H9 (cell line): ENCODE results near the gene PDZD4. TPM values are rescaled to one million over a fixed set of nuclear protein-coding genes. Genes with fewer than 3 reads are reported as not detected.

Experiments
- DNase-seq: peaks from one replicate; pipeline ENCODE4 v3.0.0-alpha.2; 2017
- H2AFZ ChIP-seq: one replicate; pipeline ENCODE4 v1.6.1; 2013; ENCODE audit warnings: mild to moderate bottlenecking, low read length, control low read depth, moderate library complexity
- H2AK5ac ChIP-seq: 2 replicates; pipeline ENCODE4 v1.6.1; 2013; ENCODE audit warnings: low read length, control low read depth, mixed read lengths; ENCODE audit not compliant: insufficient read length
- H2BK120ac ChIP-seq: one replicate; pipeline ENCODE4 v1.6.1; 2013; ENCODE audit warnings: low read depth, mild to moderate bottlenecking, low read length, control low read depth, inconsistent platforms; ENCODE audit not compliant: poor library complexity, severe bottlenecking
- H2BK12ac ChIP-seq: 2 replicates; pipeline ENCODE4 v1.6.1; 2013; ENCODE audit warnings: low read length, control low read depth, mixed read lengths, low read depth; ENCODE audit not compliant: insufficient read length
- H2BK15ac ChIP-seq: 2 replicates; pipeline ENCODE4 v1.6.1; 2013; ENCODE audit warnings: low read depth, low read length, control low read depth
- H2BK20ac ChIP-seq: one replicate; pipeline ENCODE4 v1.6.1; 2013; ENCODE audit warnings: low read depth, mild to moderate bottlenecking, low read length, control low read depth, inconsistent platforms; ENCODE audit not compliant: poor library complexity, severe bottlenecking
- H2BK5ac ChIP-seq: 2 replicates; pipeline ENCODE4 v1.6.1; 2013; ENCODE audit warnings: low read length, control low read depth, mixed read lengths; ENCODE audit not compliant: insufficient read length
- H3K14ac ChIP-seq: 2 replicates; pipeline ENCODE4 v1.6.1; 2013; ENCODE audit warnings: low read length, control low read depth; ENCODE audit not compliant: insufficient read depth
- H3K18ac ChIP-seq: 2 replicates; pipeline ENCODE4 v1.6.1; 2013; ENCODE audit warnings: low read depth, mild to moderate bottlenecking, mixed read lengths, low read length, control low read depth; ENCODE audit not compliant: insufficient read length
- H3K23ac ChIP-seq: 2 replicates; pipeline ENCODE4 v1.6.1; 2013; ENCODE audit warnings: low read length, control low read depth, mixed read lengths, low read depth; ENCODE audit not compliant: insufficient read length
- H3K23me2 ChIP-seq: 2 replicates; pipeline ENCODE4 v1.6.1; 2013; ENCODE audit warnings: low read depth, mild to moderate bottlenecking, mixed read lengths, low read length, control low read depth; ENCODE audit not compliant: insufficient read length, poor library complexity, severe bottlenecking
- H3K27ac ChIP-seq: 2 replicates; pipeline ENCODE4 v1.5.1; 2013; ENCODE audit warnings: low read length, control low read depth, mixed read lengths, low read depth; ENCODE audit not compliant: insufficient read length
- H3K27me3 ChIP-seq: 2 replicates; pipeline ENCODE4 v1.6.1; 2013; ENCODE audit warnings: low read length, control low read depth, inconsistent platforms; ENCODE audit not compliant: insufficient read depth
- H3K4ac ChIP-seq: 2 replicates; pipeline ENCODE4 v1.6.1; 2013; ENCODE audit warnings: low read depth, mild to moderate bottlenecking, control low read depth, inconsistent platforms, low read length, moderate library complexity
- H3K4me1 ChIP-seq: 2 replicates; pipeline ENCODE4 v1.6.1; 2013; ENCODE audit warnings: low read length, control low read depth, inconsistent platforms; ENCODE audit not compliant: insufficient read depth
- H3K4me2 ChIP-seq: 2 replicates; pipeline ENCODE4 v1.6.1; 2013; ENCODE audit warnings: low read length, control low read depth, mixed read lengths; ENCODE audit not compliant: insufficient read length, insufficient read depth
- H3K56ac ChIP-seq: 2 replicates; pipeline ENCODE4 v1.6.1; 2013; ENCODE audit warnings: low read depth, mild to moderate bottlenecking, mixed read lengths, low read length, control low read depth; ENCODE audit not compliant: insufficient read length
- H3K79me1 ChIP-seq: 2 replicates; pipeline ENCODE4 v1.6.1; 2013; ENCODE audit warnings: low read depth, mild to moderate bottlenecking, moderate library complexity, low read length, control low read depth, inconsistent platforms; ENCODE audit not compliant: insufficient read depth, poor library complexity, severe bottlenecking
- H3K79me2 ChIP-seq: 2 replicates; pipeline ENCODE4 v1.6.1; 2013; ENCODE audit warnings: low read length, control low read depth, inconsistent platforms; ENCODE audit not compliant: insufficient read depth
- H3K9ac ChIP-seq: 2 replicates; pipeline ENCODE4 v1.6.1; 2013; ENCODE audit warnings: low read length, control low read depth, mixed read lengths; ENCODE audit not compliant: insufficient read length; ENCODE audit errors: extremely low read depth
- H3K9me3 ChIP-seq: one replicate; pipeline ENCODE4 v1.6.1; 2013; ENCODE audit warnings: low read depth, low read length, inconsistent platforms; ENCODE audit not compliant: control insufficient read depth
- H3T11ph ChIP-seq: one replicate; pipeline ENCODE4 v1.6.1; 2013; ENCODE audit warnings: mild to moderate bottlenecking, low read length, control low read depth, inconsistent platforms
- H4K20me1 ChIP-seq: one replicate; pipeline ENCODE4 v1.6.1; 2013; ENCODE audit not compliant: control insufficient read depth, insufficient read length, insufficient read depth
- H4K5ac ChIP-seq: 2 replicates; pipeline ENCODE4 v1.6.1; 2013; ENCODE audit warnings: low read depth, mild to moderate bottlenecking, mixed read lengths, low read length, control low read depth; ENCODE audit not compliant: insufficient read length
- H4K8ac ChIP-seq: replicated peaks from 2 replicates; pipeline ENCODE4 v1.6.1; 2013; ENCODE audit warnings: low read length, control low read depth, mixed read lengths, low read depth; ENCODE audit not compliant: insufficient read length
- H4K91ac ChIP-seq: 2 replicates; pipeline ENCODE4 v1.6.1; 2013; ENCODE audit warnings: low read depth, mild to moderate bottlenecking, moderate library complexity, mixed read lengths, low read length, control low read depth; ENCODE audit not compliant: insufficient read length
- H3K27ac Mint-ChIP-seq, 3 experiments: 2 replicates in 2 of 3; 3 replicates in 1 of 3; pipeline ENCODE4 v1.8.0; 2020 to 2021; ENCODE audit warnings: mixed read lengths in 3 of 3, mild to moderate bottlenecking in 1 of 3, moderate library complexity in 1 of 3
- H3K27me3 Mint-ChIP-seq: 2 replicates; pipeline ENCODE4 v1.8.0; 2021; ENCODE audit warnings: low read depth, mild to moderate bottlenecking, moderate library complexity, mixed read lengths
- H3K36me3 Mint-ChIP-seq, 3 experiments: 2 replicates in 2 of 3; 3 replicates in 1 of 3; pipeline ENCODE4 v1.8.0; 2020 to 2021; ENCODE audit warnings: low read depth in 3 of 3, mixed read lengths in 3 of 3; ENCODE audit not compliant: insufficient read depth in 1 of 3
- H3K4me1 Mint-ChIP-seq, 2 experiments: 2 replicates each; pipeline ENCODE4 v1.8.0; 2020; ENCODE audit warnings: mixed read lengths in 2 of 2
- H3K4me3 Mint-ChIP-seq, 2 experiments: 2 replicates in 1 of 2; 3 replicates in 1 of 2; pipeline ENCODE4 v1.8.0; 2020 to 2021; ENCODE audit warnings: mild to moderate bottlenecking in 2 of 2, mixed read lengths in 2 of 2, moderate library complexity in 1 of 2
- H3K9me3 Mint-ChIP-seq, 2 experiments: 2 replicates in 1 of 2; 3 replicates in 1 of 2; pipeline ENCODE4 v1.8.0; 2020; ENCODE audit warnings: mild to moderate bottlenecking in 2 of 2, mixed read lengths in 2 of 2, moderate library complexity in 1 of 2
- WGBS: extraction: QIAGEN DNeasy Blood & Tissue Kit; methylation state at CpG from one replicate; pipeline ENCODE4 v1.1.7; 2013; ENCODE audit warnings: missing lambda C conversion rate, low lambda C conversion rate, mixed read lengths; ENCODE audit not compliant: insufficient read length; ENCODE audit errors: extremely low coverage; 5-methylcytosine and 5-hydroxymethylcytosine counted together
- total RNA-seq: library from RNA; stranded (reverse); gene quantifications from 2 replicates; pipeline ENCODE4 v1.2.1, GENCODE V29; 2021
- TF ChIP-seq, protein P1 (sequence below): fragments of 200-600 bp; sonication (generic); conservative IDR thresholded peaks from 3 replicates; pipeline ENCODE4 v1.8.0; 2021; ENCODE audit warnings: antibody characterized with exemption, mild to moderate bottlenecking

The PDZD4 gene
- total RNA-seq, 1 experiment from 2014 or later: 110 TPM

DNA sequence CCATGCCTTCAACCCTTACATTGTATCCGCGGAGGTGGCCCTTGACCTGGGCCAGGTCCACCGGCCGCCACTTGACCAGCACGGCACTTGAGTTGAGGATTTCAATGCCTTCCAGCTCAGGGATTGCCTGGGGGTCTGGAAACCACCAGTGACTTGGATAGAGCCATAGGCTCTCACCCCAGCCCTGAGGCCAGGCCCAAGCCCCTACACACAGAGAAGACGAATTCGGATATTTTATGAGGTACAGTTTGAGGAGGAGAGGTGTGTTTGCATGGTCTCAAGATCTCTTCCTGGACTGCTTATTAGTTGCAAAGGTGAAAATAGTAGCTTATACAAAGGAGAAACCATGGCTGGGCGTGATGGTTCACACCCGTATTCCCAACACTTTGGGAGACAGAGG is 35.3 kb upstream of the PDZD4 start:
- peaks cover 12 to 27% of the 10 kb centered on the region in 2 experiments for H3K4me1 Mint-ChIP-seq
- H3K27me3 ChIP-seq: no peaks in the 10 kb centered on the region
- peaks cover 21% of the 10 kb centered on the region for H3K9me3 ChIP-seq

More for the DNA sequence above, 35.3 kb upstream of the PDZD4 start:
- H3K4me2 ChIP-seq: no peak overlapping the region
- H4K20me1 ChIP-seq: no peaks in the 10 kb centered on the region
- H3K14ac ChIP-seq: no peak overlapping the region
- no peak overlapping the region for H4K91ac ChIP-seq
- no peaks in the 10 kb centered on the region for H3K79me2 ChIP-seq
- H3K9ac ChIP-seq: no peak overlapping the region
- no peaks in the 10 kb centered on the region for H3K4me1 ChIP-seq
- no peak overlapping the region for H3K4ac ChIP-seq
- DNase-seq: no peak
- TF ChIP-seq, protein P1, sequence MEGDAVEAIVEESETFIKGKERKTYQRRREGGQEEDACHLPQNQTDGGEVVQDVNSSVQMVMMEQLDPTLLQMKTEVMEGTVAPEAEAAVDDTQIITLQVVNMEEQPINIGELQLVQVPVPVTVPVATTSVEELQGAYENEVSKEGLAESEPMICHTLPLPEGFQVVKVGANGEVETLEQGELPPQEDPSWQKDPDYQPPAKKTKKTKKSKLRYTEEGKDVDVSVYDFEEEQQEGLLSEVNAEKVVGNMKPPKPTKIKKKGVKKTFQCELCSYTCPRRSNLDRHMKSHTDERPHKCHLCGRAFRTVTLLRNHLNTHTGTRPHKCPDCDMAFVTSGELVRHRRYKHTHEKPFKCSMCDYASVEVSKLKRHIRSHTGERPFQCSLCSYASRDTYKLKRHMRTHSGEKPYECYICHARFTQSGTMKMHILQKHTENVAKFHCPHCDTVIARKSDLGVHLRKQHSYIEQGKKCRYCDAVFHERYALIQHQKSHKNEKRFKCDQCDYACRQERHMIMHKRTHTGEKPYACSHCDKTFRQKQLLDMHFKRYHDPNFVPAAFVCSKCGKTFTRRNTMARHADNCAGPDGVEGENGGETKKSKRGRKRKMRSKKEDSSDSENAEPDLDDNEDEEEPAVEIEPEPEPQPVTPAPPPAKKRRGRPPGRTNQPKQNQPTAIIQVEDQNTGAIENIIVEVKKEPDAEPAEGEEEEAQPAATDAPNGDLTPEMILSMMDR: no peak
- H2BK20ac ChIP-seq: no peak overlapping the region
- no peak overlapping the region for H3K27ac ChIP-seq
- no peak overlapping the region for H2BK15ac ChIP-seq
- H3K23me2 ChIP-seq: no peaks in the 10 kb centered on the region
- H3K56ac ChIP-seq: no peak overlapping the region
- no peak overlapping the region for H2AK5ac ChIP-seq
- no peak overlapping the region for H3K23ac ChIP-seq
- Mint-ChIP-seq H3K4me3 (no peak overlapping the region; a peak in 1 of 5 replicates), H3K27ac (no peak overlapping the region), H3K27me3 (no peaks in the 10 kb centered on the region; the same call in none of the 2 replicates), H3K36me3 (peaks cover 13 to 35% (median 13%) of the 10 kb centered on the region in 3 experiments), H3K9me3 (peaks cover 65 to 85% of the 10 kb centered on the region in 2 experiments)
- H2BK12ac ChIP-seq: no peak overlapping the region
- no CpG with 5 or more reads among the region's 9 CpGs for WGBS
- no peak overlapping the region for H4K8ac ChIP-seq
- H4K5ac ChIP-seq: no peak overlapping the region
- no peak overlapping the region for H3K18ac ChIP-seq
- no peak overlapping the region for H2BK120ac ChIP-seq
- no peak overlapping the region for H2BK5ac ChIP-seq
- no peak overlapping the region for H2AFZ ChIP-seq
- no peaks in the 10 kb centered on the region for H3K79me1 ChIP-seq
- H3T11ph ChIP-seq: no peak overlapping the region
